HG03442 (cell line): ENCODE measurements around the gene SH3BP2.
A peak's percentile ranks its signal among the peaks of the same experiment; 100 is the strongest.

Source experiments
- ATAC-seq: cut with Tn5 transposase; IDR thresholded peaks from one replicate; pipeline ENCODE4 v1.9.1; 2021; ENCODE audit warnings: mild to moderate bottlenecking, moderate library complexity; ENCODE audit not compliant: unreplicated experiment

SH3BP2 gene

GRCh38 chr4:2831611-2832308 lies 38.9 kb downstream of the SH3BP2 start:
- ATAC-seq = no peak

GRCh38 chr4:2832309-2832980 lies 39.6 kb downstream of the SH3BP2 start:
- ATAC-seq = peak; percentile 70

- ATAC-seq = no peak
Measured at GRCh38 chr4:2832981-2833670, 40.2 kb downstream of the SH3BP2 start.

GRCh38 chr4:2833671-2834000 lies 40.8 kb downstream of the SH3BP2 start:
- ATAC-seq = no peak

- no peak for ATAC-seq
Measured at GRCh38 chr4:2834001-2834921, 41.4 kb downstream of the SH3BP2 start.

GRCh38 chr4:2835978-2836377 lies 43.1 kb downstream of the SH3BP2 start:
- no peak for ATAC-seq

GRCh38 chr4:2836391-2836859 lies 43.5 kb downstream of the SH3BP2 start:
- no peak for ATAC-seq

GRCh38 chr4:2837110-2837903 lies 44.4 kb downstream of the SH3BP2 start:
- no peak for ATAC-seq

- no peak for ATAC-seq
Measured at GRCh38 chr4:2837904-2838496, 45.1 kb downstream of the SH3BP2 start.

GRCh38 chr4:2839060-2839459 lies 46.2 kb downstream of the SH3BP2 start:
- no peak for ATAC-seq

GRCh38 chr4:2842687-2843262 lies 49.9 kb downstream of the SH3BP2 start:
- peak; percentile 3 for ATAC-seq

GRCh38 chr4:2843263-2843940 lies 50.5 kb downstream of the SH3BP2 start, which contains the start of gene ADD1:
Gene ADD1 (plus strand): TSS chr4:2843844. CDS start chr4:2875916, 32,072 bp downstream.
- ATAC-seq = peak; percentile 84

- ATAC-seq = peak; percentile 20
Measured at GRCh38 chr4:2843941-2844584, 51.2 kb downstream of the SH3BP2 start.

- ATAC-seq = no peak
Measured at GRCh38 chr4:2846172-2846571, 53.3 kb downstream of the SH3BP2 start.

GRCh38 chr4:2847302-2847871 lies 54.5 kb downstream of the SH3BP2 start:
- no peak for ATAC-seq

GRCh38 chr4:2848449-2848848 lies 55.6 kb downstream of the SH3BP2 start:
- no peak for ATAC-seq

- no peak for ATAC-seq
Measured at GRCh38 chr4:2849267-2850152, 56.6 kb downstream of the SH3BP2 start.
